Naive thymus-derived CD4-positive, alpha-beta T cell (primary cell): ENCODE data around the gene TEAD4. TPM values are rescaled to one million over a fixed set of nuclear protein-coding genes. Genes with fewer than 3 reads are reported as not detected.

Source experiments
- ATAC-seq: fragments of 150-1000 bp; cut with Tn5 transposase; 2 replicates; pipeline ENCODE4 v1.10.0; 2021; ENCODE audit warnings: mild to moderate bottlenecking, moderate library complexity
- CTCF ChIA-PET: fragments of 350-600 bp; sonication (Branson Sonifier 250); formaldehyde crosslinking; loops from one replicate; lab custom pipeline; 2021; ENCODE audit warnings: antibody characterized with exemption; lab: Charles Lee
- POLR2A ChIA-PET: fragments of 350-600 bp; sonication (Branson Sonifier 250); formaldehyde crosslinking; loops from one replicate; lab custom pipeline; 2021; ENCODE audit warnings: antibody characterized with exemption, inconsistent platforms; lab: Charles Lee
- DNase-seq, 9 donors: peaks; one replicate each; pipeline versions ENCODE4 v3.0.0 to v3.0.0-alpha.2; 2020 to 2022; ENCODE audit warnings: mixed read lengths in 1 of 9
- H3K27ac ChIP-seq: one replicate; pipeline ENCODE4 v1.7.0; 2013; ENCODE audit warnings: mild to moderate bottlenecking, low read depth, low read length, moderate library complexity
- H3K27me3 ChIP-seq, 2 donors: one replicate each; pipeline ENCODE4 v1.7.0; 2013; ENCODE audit warnings: low read length in 2 of 2, mild to moderate bottlenecking in 2 of 2, moderate library complexity in 2 of 2; ENCODE audit not compliant: control insufficient read depth in 2 of 2, insufficient read depth in 2 of 2
- H3K36me3 ChIP-seq, 3 experiments: 1 replicate in 2 of 3; 2 replicates in 1 of 3; pipeline ENCODE4 v1.7.0; 2013; ENCODE audit warnings: low read length in 3 of 3, mild to moderate bottlenecking in 3 of 3, moderate library complexity in 1 of 3; ENCODE audit not compliant: insufficient read depth in 3 of 3, control insufficient read depth in 2 of 3
- H3K4me1 ChIP-seq, 2 donors: one replicate each; pipeline ENCODE4 v1.7.0; 2013; ENCODE audit warnings: low read length in 2 of 2, mild to moderate bottlenecking in 2 of 2, moderate library complexity in 1 of 2; ENCODE audit not compliant: control insufficient read depth in 2 of 2, insufficient read depth in 2 of 2
- H3K4me3 ChIP-seq: 2 replicates; pipeline ENCODE4 v1.7.0; 2013; ENCODE audit warnings: mild to moderate bottlenecking, low read length
- H3K9me3 ChIP-seq, 3 experiments: 1 replicate in 2 of 3; 2 replicates in 1 of 3; pipeline ENCODE4 v1.7.0; 2013; ENCODE audit warnings: low read length in 3 of 3; ENCODE audit not compliant: control insufficient read depth in 2 of 3
- H3K27ac Mint-ChIP-seq, 9 donors: one replicate each; pipeline ENCODE4 v1.8.0; 2020 to 2022; ENCODE audit warnings: mixed read lengths in 9 of 9, mild to moderate bottlenecking in 8 of 9, moderate library complexity in 5 of 9, inconsistent platforms in 2 of 9
- H3K27me3 Mint-ChIP-seq, 5 donors: one replicate each; pipeline ENCODE4 v1.8.0; 2021 to 2022; ENCODE audit warnings: mixed read lengths in 5 of 5, mild to moderate bottlenecking in 1 of 5
- H3K36me3 Mint-ChIP-seq, 5 donors: one replicate each; pipeline ENCODE4 v1.8.0; 2020 to 2022; ENCODE audit warnings: mixed read lengths in 5 of 5, mild to moderate bottlenecking in 3 of 5, inconsistent platforms in 1 of 5
- H3K4me1 Mint-ChIP-seq, 7 donors: one replicate each; pipeline ENCODE4 v1.8.0; 2020 to 2022; ENCODE audit warnings: mixed read lengths in 7 of 7, mild to moderate bottlenecking in 3 of 7, inconsistent platforms in 1 of 7
- H3K4me3 Mint-ChIP-seq, 10 donors: one replicate each; pipeline ENCODE4 v1.8.0; 2020 to 2022; ENCODE audit warnings: mild to moderate bottlenecking in 10 of 10, mixed read lengths in 10 of 10, moderate library complexity in 6 of 10, inconsistent platforms in 2 of 10
- H3K9me3 Mint-ChIP-seq, 11 donors: one replicate each; pipeline ENCODE4 v1.8.0; 2020 to 2022; ENCODE audit warnings: mixed read lengths in 11 of 11, mild to moderate bottlenecking in 4 of 11, inconsistent platforms in 1 of 11, moderate library complexity in 1 of 11
- intact Hi-C, 2 donors: fragments of 100-400 bp; cut with micrococcal nuclease; formaldehyde crosslinking; loops; one replicate each; pipeline ENCODE4 v1.15.1; 2023
- polyA plus RNA-seq, 2 donors: library from polyadenylated mRNA; unstranded; fragments of 300-500 nt; fragmentation: Illumina TruSeq; gene quantifications; one replicate each; pipeline ENCODE4 v1.2.3, GENCODE V29; 2021
- total RNA-seq, 6 experiments: library from RNA in 5 of 6; stranded (reverse) in 5 of 6; gene quantifications; 1 replicate in 5 of 6; 2 replicates in 1 of 6; pipeline ENCODE4 v1.2.3 and lab custom pipeline; 2021 to 2026

TEAD4 gene
- total and polyA plus RNA-seq, 7 experiments from 2014 or later = 1.8 TPM; not detected in 6

- Mint-ChIP-seq H3K4me3 (no peak overlapping the region), H3K27me3 (peaks cover 0 to 9% (median 0%) of the 10 kb centered on the region in 5 donors), H3K36me3 (no peaks in the 10 kb centered on the region), H3K27ac (no peak overlapping the region), H3K4me1 (peaks cover 0 to 2% (median 0%) of the 10 kb centered on the region in 7 donors), H3K9me3 (peaks cover 0 to 1% (median 0%) of the 10 kb centered on the region in 11 donors)
- H3K4me3 ChIP-seq = no peak overlapping the region
- no peaks in the 10 kb centered on the region for H3K4me1 ChIP-seq
- no peak overlapping the region for H3K27ac ChIP-seq
- H3K36me3 ChIP-seq = no peaks in the 10 kb centered on the region
- no peak for DNase-seq
- CTCF ChIA-PET = no interaction called here
- POLR2A ChIA-PET = no interaction called here
- H3K9me3 ChIP-seq = no peaks in the 10 kb centered on the region
- ATAC-seq = no peak
- H3K27me3 ChIP-seq = no peaks in the 10 kb centered on the region
- intact Hi-C loops = no loop called here
Observed at GRCh38 chr12:3000548-3001275, 41.5 kb downstream of the TEAD4 start.

GRCh38 chr12:3002646-3003045 is 43.4 kb downstream of the TEAD4 start:
- H3K4me1 Mint-ChIP-seq = peaks cover 0 to 2% (median 0%) of the 10 kb centered on the region in 7 donors
- no peaks in the 10 kb centered on the region for H3K27me3 ChIP-seq
- DNase-seq (no peak), ATAC-seq (no peak)
- no peaks in the 10 kb centered on the region for H3K27me3 Mint-ChIP-seq
- H3K36me3 Mint-ChIP-seq = no peaks in the 10 kb centered on the region
- no peaks in the 10 kb centered on the region for H3K4me1 ChIP-seq
- H3K4me3 Mint-ChIP-seq = no peak overlapping the region
- H3K4me3 ChIP-seq = no peak overlapping the region
- peaks cover 0 to 1% (median 0%) of the 10 kb centered on the region in 11 donors for H3K9me3 Mint-ChIP-seq
- no peak overlapping the region for H3K27ac ChIP-seq
- no peaks in the 10 kb centered on the region for H3K36me3 ChIP-seq
- H3K27ac Mint-ChIP-seq = no peak overlapping the region
- CTCF ChIA-PET = no interaction called here
- H3K9me3 ChIP-seq = no peaks in the 10 kb centered on the region
- intact Hi-C loops = no loop called here
- POLR2A ChIA-PET = no interaction called here

DNA sequence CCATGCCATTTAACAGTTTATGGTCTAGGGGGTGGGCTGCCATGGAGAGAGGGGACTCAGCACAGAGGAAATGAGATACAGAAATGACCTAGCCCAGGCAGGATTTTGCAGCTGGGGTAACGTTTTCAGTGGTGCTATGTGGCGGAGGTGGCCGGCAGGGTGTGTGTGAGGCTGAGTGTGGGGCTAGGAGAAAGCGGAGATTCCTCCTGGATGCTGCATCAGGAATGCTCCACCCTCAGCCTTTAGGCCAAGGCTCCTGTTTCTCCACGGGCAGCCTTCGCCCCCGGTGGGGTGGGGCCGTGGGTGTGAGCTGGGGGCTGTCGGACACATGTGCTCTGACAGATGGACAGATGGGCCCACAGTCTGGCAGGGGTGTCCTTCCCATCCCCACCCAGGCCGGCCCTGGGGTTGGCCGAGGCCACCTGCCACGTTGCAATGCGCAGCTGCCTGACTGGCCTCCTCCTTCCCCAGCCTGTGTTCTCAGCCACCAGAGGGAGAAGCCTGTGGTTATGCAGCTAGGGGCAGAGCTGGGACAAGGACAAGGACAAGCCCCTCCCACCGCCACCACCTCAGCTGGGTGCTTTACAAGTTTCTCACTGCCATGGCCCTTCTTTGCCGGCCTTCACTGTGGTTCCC is 44.3 kb downstream of the TEAD4 start:
- Histone ChIP-seq H3K4me3 (no peak overlapping the region), H3K9me3 (no peaks in the 10 kb centered on the region), H3K36me3 (no peaks in the 10 kb centered on the region), H3K27ac (no peak overlapping the region), H3K4me1 (no peaks in the 10 kb centered on the region), H3K27me3 (no peaks in the 10 kb centered on the region)
- Mint-ChIP-seq H3K27me3 (no peaks in the 10 kb centered on the region), H3K4me1 (peaks cover 0 to 2% (median 0%) of the 10 kb centered on the region in 7 donors), H3K4me3 (no peak overlapping the region), H3K9me3 (peaks cover 0 to 1% (median 0%) of the 10 kb centered on the region in 11 donors), H3K36me3 (no peaks in the 10 kb centered on the region), H3K27ac (no peak overlapping the region)
- ChIA-PET POLR2A (no interaction called here), CTCF (interaction anchor here (1.1 kb wide), 1 partner anchor 55 kb away, joined by 4 read pairs; no protein-coding TSS in a partner anchor)
- ATAC-seq (no peak), DNase-seq (no peak)
- intact Hi-C loops = no loop called here

DNA sequence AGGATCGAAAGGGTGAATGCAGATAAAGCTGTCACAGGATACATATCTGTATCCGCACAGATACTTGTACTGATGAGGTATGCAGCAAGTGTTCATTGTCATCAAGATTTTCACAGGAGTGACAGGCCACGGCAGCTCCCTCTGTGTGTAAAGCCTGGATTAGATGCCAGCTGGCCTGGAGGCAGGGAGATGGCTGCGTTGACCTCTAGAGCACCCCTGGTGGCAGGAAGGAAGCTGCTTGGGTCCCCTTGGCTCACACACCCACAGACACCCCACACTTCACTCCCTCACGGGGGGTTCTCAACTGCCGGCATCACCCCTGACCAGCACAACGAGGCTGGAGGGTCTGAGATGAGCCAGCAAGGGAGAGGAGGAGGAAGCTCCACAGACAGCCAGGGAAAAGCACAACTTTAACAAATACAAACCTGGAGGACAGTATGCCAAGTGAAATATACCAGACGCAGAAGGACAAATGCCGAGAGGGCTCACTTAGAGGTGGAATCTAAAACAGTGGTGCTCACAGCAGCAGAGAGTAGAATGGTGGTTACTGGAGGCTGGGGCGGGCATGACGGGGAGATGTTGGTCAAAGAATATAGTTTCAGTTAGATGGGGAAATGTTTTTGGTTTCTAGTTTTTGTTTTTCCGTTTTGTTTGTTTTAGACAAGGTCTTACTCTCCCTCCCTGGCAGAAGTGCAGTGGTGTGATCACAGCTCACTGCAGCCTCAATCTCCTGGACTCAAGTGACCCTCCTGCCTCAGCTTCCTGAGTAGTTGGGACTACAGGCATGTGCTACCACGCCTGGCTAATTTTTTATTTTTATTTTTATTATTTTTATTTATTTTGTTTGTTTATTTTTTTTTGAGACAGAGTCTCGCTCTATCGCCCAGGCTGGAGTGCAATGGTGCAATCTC is 45.7 kb downstream of the TEAD4 start:
- Mint-ChIP-seq H3K27ac (no peak overlapping the region), H3K9me3 (peaks cover 0 to 1% (median 0%) of the 10 kb centered on the region in 11 donors), H3K36me3 (no peaks in the 10 kb centered on the region), H3K27me3 (no peaks in the 10 kb centered on the region), H3K4me1 (peaks cover 0 to 2% (median 0%) of the 10 kb centered on the region in 7 donors), H3K4me3 (no peak overlapping the region)
- intact Hi-C loops = no loop called here
- Histone ChIP-seq H3K27me3 (no peaks in the 10 kb centered on the region), H3K36me3 (no peaks in the 10 kb centered on the region), H3K4me3 (no peak overlapping the region), H3K4me1 (no peaks in the 10 kb centered on the region), H3K9me3 (no peaks in the 10 kb centered on the region), H3K27ac (no peak overlapping the region)
- POLR2A ChIA-PET = no interaction called here
- ATAC-seq (no peak), DNase-seq (no peak)
- CTCF ChIA-PET = interaction anchor here (1.1 kb wide), 1 partner anchor 54 kb away, joined by 4 read pairs; no protein-coding TSS in a partner anchor

DNA sequence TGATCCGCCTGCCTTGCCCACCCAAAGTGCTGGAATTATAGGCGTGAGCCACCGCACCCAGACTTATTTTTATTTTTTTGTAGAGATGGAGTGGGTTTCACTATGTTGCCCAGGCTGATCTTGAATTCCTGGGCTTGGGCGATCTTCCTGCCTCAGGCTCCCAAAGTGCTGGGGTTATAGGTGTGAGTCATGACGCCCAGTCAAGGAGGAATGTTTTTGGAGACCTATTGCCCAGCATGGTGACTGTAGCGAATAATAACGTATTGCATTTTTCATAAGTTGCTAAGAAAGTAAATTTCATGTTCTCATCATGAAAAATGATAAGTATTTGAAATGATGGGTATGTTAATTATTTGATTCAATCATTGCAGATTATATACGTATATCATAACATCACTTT is 46.5 kb downstream of the TEAD4 start:
- Histone ChIP-seq H3K4me3 (no peak overlapping the region), H3K27ac (no peak overlapping the region), H3K9me3 (no peaks in the 10 kb centered on the region), H3K4me1 (no peaks in the 10 kb centered on the region), H3K27me3 (no peaks in the 10 kb centered on the region), H3K36me3 (no peaks in the 10 kb centered on the region)
- Mint-ChIP-seq H3K27ac (no peak overlapping the region), H3K4me1 (peaks cover 0 to 2% (median 0%) of the 10 kb centered on the region in 7 donors), H3K36me3 (no peaks in the 10 kb centered on the region), H3K4me3 (no peak overlapping the region), H3K27me3 (no peaks in the 10 kb centered on the region), H3K9me3 (peaks cover 0 to 1% (median 0%) of the 10 kb centered on the region in 11 donors)
- ATAC-seq (no peak), DNase-seq (no peak)
- CTCF ChIA-PET = no interaction called here
- POLR2A ChIA-PET = no interaction called here
- intact Hi-C loops = no loop called here

GRCh38 chr12:3009780-3010179 is 50.6 kb downstream of the TEAD4 start:
- CTCF ChIA-PET = no interaction called here
- H3K27me3 ChIP-seq = no peaks in the 10 kb centered on the region
- intact Hi-C loops = no loop called here
- H3K4me1 Mint-ChIP-seq = no peaks in the 10 kb centered on the region
- no peak for DNase-seq
- no peaks in the 10 kb centered on the region for H3K36me3 ChIP-seq
- POLR2A ChIA-PET = no interaction called here
- H3K27ac ChIP-seq = no peak overlapping the region
- no peak for ATAC-seq
- H3K4me3 Mint-ChIP-seq = no peak overlapping the region
- peaks cover 0 to 1% (median 0%) of the 10 kb centered on the region in 11 donors for H3K9me3 Mint-ChIP-seq
- no peaks in the 10 kb centered on the region for H3K9me3 ChIP-seq
- H3K27ac Mint-ChIP-seq = no peak overlapping the region
- H3K4me3 ChIP-seq = no peak overlapping the region
- H3K4me1 ChIP-seq = no peaks in the 10 kb centered on the region
- H3K27me3 Mint-ChIP-seq = no peaks in the 10 kb centered on the region
- H3K36me3 Mint-ChIP-seq = no peaks in the 10 kb centered on the region
